GM21723 (cell line): ENCODE data around the gene KNG1.
"Not testable (repeated sequence)": the region's sequence is repeated elsewhere in the genome, so short reads cannot be mapped to it uniquely, and the experiment has no call there.

Experiments used
- ATAC-seq: cut with Tn5 transposase; IDR thresholded peaks from one replicate; pipeline ENCODE4 v1.9.1; 2021; ENCODE audit warnings: mild to moderate bottlenecking, moderate library complexity; ENCODE audit not compliant: unreplicated experiment

The KNG1 gene

GRCh38 chr3:186708983-186709679, 8.0 kb upstream of the KNG1 start:
- no peak for ATAC-seq

DNA sequence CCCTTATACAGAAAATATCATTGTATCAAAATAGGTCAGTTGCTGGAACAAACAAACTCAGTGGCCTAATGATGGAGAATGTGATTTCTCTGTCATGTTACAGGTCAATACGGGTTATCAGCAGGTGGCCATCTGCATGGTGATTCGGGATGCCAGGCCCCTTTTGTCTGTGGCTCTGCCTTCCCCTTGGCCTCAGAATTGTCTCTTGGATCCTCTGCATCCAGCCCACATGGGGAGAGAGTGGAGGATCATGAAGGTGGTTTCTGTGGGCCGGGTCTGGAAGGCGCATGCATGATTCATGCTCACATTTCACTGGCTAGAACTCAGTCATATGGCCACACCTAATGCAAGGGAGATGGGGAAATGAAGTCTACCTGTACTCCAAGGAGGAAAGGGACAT, 6.5 kb upstream of the KNG1 start:
- not testable (repeated sequence) for ATAC-seq

GRCh38 chr3:186713499-186713898, 3.7 kb upstream of the KNG1 start:
- no peak for ATAC-seq

- ATAC-seq: no peak
Observed at GRCh38 chr3:186719945-186720739, 3.0 kb downstream of the KNG1 start.

GRCh38 chr3:186722457-186722856, 5.3 kb downstream of the KNG1 start:
- ATAC-seq: no peak

DNA sequence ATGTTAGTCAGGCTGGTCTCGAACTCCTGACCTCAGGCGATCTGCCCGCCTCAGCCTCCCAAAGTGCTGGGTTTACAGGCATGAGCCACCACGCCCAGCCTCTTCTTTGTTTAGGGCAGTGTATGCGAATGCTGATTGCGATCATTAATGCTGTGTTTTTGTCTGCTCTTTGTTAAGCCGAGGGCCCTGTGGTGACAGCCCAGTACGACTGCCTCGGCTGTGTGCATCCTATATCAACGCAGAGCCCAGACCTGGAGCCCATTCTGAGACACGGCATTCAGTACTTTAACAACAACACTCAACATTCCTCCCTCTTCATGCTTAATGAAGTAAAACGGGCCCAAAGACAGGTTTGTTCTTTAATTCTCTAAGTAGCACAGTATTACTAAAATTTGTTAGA, 7.8 kb downstream of the KNG1 start:
- no peak for ATAC-seq

GRCh38 chr3:186732169-186732766, 15.1 kb downstream of the KNG1 start:
- no peak for ATAC-seq

DNA sequence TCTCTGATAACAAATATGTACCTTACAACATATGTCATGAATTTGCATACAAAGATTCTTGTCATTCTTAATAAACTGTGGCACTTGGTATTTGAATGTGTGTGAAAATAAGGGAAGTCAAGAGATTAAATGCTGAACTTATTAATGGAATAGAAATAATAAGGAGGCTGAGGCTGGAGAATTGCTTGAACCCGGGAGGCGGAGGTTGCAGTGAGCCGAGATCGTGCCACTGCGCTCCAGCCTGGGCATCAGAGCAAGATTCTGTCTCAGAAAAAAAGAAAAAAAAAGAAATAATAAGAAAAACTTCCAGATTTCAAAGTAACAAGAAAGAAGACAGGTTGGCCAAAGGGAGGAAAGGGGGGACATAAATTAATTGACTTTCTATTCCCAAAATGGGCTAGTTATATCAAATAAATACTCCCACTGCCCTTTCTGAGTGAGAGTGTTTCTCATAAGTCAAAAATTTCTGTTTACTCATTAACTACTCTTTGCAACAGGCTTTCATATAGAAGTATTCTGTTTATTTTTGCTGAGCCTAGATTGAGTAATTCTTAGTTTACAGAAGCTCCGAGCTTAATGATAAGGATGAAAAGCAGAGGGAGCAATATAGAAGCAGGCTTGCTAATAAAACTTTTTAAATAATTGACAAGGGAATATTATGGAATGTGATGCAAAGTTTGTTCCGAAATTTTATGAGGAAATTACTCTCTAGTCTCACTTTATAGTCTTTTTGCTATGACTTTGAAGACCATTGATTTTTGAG, 25.6 kb downstream of the KNG1 start:
- ATAC-seq: no peak

DNA sequence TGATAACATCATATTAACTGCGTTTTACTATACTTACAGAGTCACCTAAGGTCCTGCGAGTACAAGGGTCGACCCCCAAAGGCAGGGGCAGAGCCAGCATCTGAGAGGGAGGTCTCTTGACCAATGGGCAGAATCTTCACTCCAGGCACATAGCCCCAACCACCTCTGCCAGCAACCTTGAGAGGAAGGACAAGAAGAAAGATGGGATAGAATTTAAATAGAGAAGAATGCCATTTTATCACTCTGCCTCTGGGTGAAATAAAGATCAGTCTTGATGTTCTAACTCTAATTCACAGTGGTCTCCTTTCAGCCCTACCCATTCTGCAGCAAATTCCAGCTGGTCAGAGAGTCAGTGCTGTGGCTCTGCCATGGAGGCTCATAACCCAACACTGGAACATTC, 26.5 kb downstream of the KNG1 start:
- no peak for ATAC-seq

DNA sequence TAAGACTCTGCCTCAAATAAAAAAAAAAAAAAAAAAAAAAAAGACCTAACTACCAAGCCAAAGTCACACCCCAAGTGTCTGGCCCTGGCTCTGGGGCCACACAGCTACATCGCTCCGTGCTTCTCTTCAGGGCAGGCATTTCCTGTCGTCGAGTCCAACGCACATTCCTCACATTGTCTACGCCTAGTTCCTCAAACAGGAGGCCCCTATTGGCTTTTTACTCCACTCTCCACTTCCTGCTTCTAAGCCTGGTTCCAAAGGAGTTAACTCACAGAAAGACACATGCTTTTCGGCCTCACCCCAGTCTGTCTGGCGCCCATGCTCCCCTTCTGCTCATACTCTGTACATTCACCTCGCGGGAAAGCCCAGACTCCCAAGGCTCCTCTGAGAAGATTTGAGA, 28.8 kb downstream of the KNG1 start:
- no peak for ATAC-seq

- no peak for ATAC-seq
Observed at GRCh38 chr3:186750316-186750715, 33.2 kb downstream of the KNG1 start.

DNA sequence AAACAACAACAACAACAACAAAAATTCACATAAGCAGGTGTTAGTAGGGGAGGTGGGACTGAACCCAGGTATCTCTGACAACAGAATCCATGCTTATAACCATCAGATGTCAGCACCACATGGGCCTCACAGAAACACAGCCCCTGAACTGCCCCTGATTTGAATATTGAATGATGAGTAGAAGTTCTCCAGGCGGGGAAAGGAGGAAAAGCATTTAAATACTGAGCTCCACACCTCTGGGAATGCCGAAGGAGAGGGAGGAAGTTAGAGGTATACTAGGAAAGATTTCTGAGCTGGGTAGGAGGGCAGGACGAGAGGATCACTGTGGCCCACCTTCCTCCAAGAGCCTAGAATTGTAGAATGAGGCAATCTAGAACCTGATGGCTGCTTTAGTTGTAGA, 34.3 kb downstream of the KNG1 start:
- ATAC-seq: no peak

DNA sequence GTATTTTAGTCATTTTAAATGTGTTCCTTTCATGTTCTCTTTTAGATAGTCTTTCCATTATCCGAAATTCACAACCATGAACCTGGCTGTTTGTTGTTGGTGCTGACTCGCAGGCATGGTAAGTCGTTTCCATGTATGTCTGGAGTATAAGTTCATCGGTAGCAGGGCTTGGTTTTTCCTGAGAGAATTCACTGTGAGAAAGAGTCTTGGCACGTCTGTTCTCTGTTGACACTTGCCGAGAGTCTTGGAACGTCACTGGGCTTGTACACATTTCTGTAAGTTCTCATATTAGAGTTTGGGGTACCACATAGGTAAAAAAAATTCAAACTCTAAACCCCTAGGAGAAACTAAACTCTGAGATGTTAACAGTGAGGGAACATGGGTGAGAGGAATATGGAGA, 36.8 kb downstream of the KNG1 start:
- no peak for ATAC-seq

- no peak for ATAC-seq
Observed at GRCh38 chr3:186754871-186755270, 37.7 kb downstream of the KNG1 start.

- ATAC-seq: no peak
Observed at GRCh38 chr3:186757214-186757613, 40.1 kb downstream of the KNG1 start.

- no peak for ATAC-seq
Observed at GRCh38 chr3:186757686-186758220, 40.6 kb downstream of the KNG1 start.

- ATAC-seq: no peak
Observed at GRCh38 chr3:186759231-186759930, 42.2 kb downstream of the KNG1 start.

GRCh38 chr3:186760141-186760833, 43.1 kb downstream of the KNG1 start:
- no peak for ATAC-seq

DNA sequence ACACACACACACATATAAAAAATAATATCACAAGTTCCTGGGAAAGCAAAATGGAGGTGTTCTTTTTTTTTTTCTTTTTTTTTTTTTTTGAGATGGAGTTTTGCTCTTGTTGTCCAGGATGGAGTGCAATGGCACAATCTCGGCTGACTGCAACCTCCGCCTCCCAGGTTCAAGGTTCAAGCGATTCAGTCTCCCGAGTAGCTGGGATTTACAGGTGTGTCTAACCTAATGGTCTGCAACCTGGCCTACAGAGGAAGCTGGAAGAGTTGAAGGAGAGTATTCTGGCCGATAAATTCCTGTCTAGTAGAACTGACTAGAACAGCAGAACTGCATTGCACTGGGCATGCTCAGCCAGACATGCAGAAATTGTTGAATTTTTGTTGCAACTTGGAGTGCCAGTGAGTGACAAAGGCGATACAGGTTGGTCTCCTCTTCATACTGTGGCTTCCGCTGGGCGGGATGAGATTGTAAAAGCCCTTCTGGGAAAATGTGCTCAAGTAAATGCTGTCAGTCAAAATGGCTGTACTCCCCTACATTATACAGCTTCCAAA, 43.8 kb downstream of the KNG1 start:
- no peak for ATAC-seq

- peak; percentile 39 for ATAC-seq
Observed at GRCh38 chr3:186772281-186772694, 55.1 kb downstream of the KNG1 start.
